ENCODE data around the gene SYCP2.

DNA sequence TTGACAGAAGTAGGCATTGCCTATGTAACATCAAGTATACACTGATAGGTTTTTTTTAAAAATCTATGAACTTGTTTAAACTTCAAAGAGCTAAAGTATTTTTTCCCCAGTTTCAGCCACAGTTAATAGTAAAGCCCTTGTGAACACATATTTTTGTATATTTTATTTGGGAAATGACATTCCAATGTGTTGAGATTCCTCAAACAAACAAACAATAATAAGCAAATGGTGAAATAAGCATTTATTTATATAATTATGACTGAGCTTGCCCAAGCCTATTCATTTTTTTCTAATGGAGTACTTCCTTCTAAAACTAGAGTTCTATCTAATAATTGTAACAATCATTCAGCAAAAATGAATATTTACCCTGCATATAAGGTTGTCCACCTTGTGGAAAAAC, 12.5 kb downstream of the SYCP2 start:
- TF ChIP-seq, protein P1, sequence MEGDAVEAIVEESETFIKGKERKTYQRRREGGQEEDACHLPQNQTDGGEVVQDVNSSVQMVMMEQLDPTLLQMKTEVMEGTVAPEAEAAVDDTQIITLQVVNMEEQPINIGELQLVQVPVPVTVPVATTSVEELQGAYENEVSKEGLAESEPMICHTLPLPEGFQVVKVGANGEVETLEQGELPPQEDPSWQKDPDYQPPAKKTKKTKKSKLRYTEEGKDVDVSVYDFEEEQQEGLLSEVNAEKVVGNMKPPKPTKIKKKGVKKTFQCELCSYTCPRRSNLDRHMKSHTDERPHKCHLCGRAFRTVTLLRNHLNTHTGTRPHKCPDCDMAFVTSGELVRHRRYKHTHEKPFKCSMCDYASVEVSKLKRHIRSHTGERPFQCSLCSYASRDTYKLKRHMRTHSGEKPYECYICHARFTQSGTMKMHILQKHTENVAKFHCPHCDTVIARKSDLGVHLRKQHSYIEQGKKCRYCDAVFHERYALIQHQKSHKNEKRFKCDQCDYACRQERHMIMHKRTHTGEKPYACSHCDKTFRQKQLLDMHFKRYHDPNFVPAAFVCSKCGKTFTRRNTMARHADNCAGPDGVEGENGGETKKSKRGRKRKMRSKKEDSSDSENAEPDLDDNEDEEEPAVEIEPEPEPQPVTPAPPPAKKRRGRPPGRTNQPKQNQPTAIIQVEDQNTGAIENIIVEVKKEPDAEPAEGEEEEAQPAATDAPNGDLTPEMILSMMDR (IDR thresholded peaks at IDR 0.05): no peak
- TF ChIP-seq POLR2A (IDR thresholded peaks at IDR 0.05) (no peak), EP300 (IDR thresholded peaks at IDR 0.05) (no peak), POLR2AphosphoS5 (IDR thresholded peaks at IDR 0.05) (no peak)
